GDM1 (cell line): ENCODE results near the gene TBC1D2B.
"Not testable (repeated sequence)": the region's sequence is repeated elsewhere in the genome, so short reads cannot be mapped to it uniquely, and the experiment has no call there.

ENCODE experiments used
- DNase-seq: peaks from one replicate; lab custom pipeline; 2025; lab: John Stamatoyannopoulos, UW

TBC1D2B gene

DNA sequence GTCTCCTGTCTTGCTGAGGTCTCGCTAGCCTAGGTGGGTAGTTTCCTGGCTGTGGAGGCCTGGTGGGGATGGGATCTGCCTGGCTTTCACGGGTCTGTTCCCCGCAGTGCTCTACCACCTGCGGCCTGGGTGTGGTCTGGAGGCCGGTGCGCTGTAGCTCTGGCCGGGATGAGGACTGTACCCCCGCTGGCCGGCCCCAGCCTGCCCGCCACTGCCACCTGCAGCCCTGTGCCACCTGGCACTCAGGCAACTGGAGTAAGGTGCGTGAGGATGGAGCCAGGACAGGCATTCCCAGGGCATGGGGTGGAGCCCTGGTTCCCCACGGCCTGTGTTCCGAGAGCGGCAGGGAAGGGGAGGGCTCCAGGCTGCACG lies 89.8 kb downstream of the TBC1D2B start:
- not testable (repeated sequence) for DNase-seq

DNA sequence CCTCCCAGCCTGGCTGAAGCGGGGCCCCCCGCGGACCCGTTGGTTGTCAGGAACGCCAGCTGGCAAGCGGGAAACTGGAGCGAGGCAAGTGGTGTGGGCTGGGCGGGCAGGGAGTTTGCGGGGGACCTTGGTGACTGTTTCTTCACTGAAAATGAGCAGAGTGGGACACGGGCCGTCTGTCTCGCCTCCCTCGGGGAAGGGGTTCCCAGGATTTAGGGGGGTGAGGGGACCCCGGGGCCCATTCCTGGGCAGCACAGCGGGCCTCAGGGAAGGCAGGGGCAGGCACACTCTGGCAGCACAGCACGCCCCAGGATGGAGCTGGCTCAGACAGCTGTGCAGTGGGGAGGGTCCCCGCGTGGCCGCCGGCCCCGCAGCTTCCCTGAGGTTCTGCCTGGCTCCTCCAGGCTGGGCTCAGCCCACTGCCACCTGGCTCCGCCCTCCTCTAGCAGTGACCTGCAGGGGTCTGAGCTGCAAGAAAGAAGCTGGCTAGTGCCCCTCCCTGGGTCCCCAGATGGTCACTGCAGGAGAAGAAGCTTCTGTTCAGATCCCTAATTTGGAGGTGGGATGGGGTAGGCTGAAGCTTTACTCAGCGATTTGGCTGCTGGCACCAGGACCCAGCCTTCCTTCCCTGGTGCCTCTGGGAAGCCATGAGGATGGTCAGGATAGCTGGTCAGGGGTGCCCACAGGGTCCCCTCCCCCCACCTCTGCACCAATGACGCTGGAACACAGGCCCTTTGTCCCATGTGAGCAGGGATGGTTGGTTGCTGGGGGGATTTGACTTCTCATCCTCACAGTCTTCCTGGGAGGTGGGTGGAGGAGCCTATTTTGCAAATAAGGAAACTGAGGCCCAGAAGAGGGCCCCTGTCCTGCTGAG lies 90.4 kb downstream of the TBC1D2B start:
- DNase-seq: no peak

DNA sequence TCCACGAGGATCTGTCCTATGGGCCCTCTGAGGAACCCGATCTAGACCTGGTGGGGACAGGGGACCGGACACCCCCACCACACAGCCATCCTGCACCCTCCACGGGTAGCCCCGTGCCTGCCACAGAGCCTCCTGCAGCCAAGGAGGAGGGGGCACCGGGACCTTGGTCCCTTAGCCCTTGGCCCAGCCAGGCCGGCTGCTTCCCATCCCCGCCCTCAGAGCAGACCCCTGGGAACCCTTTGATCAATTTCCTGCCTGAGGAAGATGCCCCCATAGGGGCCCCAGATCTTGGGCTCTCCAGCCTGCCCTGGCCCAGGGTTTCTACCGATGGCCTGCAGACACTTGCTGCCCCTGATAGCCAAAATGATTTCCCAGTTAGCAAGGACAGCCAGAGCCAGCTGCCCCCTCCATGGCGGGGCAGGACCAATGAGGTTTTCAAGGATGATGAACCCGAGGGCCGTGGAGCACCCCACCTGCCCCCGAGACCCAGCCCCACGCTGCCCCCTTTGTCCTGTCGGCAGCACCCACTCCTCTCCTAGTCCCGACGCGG lies 91.5 kb downstream of the TBC1D2B start:
- DNase-seq: no peak

DNA sequence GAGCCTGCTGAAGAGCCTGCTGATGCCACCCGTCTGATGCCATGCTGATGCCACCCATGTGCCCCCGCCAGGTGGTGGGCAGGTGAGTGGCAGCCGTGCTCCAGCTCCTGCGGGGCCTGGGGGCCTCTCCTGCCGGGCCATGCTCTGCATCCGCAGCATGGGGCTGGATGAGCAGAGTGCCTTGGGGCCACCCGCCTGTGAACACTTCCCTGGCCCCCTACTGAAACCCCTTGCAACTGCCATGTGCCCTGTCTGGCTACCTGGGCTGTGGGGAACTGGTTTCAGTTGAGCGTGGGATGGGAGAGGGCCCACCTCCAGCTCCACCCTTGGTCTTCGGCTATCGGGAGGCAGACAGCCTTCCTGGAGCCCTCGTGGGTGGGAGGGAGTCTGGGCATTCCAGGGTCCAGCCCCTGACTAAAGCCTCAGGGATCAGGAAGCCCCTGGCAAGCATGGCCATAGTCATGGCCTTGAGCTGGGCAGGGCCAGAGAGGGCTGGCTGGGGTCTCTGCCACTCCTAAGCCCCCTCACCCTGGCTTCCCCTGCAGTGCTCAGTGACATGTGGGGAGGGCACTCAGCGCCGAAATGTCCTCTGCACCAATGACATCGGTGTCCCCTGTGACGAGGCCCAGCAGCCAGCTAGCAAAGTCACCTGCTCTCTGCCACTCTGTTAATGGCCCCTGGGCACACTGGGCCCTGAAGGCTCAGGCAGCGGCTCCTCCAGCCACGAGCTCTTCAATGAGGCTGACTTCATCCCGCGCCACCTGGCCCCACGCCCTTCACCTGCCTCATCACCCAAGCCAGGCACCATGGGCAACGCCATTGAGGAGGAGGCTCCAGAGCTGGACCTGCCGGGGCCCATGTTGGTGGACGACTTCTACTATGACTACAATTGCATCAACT lies 92.2 kb downstream of the TBC1D2B start:
- no peak for DNase-seq

DNA sequence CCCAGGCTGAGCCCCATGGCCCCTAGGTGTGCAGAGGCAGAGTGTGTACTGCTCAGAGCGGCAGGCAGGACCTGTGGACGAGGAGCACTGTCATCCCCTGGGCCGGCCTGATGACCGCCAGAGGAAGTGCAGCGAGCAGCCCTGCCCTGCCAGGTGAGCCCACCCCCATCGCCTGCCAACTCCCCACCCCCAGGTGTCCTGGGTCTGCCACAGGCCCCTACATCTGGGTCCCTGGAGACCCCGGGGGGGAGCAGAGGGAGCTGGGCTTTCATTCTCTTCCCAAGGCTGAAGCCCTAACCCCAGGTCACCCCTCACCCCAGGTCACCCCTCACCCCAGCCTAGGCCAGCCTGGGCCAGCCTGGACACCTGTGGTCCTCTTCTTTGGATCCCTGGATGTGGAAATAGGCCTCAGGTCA lies 93.1 kb downstream of the TBC1D2B start:
- no peak for DNase-seq

DNA sequence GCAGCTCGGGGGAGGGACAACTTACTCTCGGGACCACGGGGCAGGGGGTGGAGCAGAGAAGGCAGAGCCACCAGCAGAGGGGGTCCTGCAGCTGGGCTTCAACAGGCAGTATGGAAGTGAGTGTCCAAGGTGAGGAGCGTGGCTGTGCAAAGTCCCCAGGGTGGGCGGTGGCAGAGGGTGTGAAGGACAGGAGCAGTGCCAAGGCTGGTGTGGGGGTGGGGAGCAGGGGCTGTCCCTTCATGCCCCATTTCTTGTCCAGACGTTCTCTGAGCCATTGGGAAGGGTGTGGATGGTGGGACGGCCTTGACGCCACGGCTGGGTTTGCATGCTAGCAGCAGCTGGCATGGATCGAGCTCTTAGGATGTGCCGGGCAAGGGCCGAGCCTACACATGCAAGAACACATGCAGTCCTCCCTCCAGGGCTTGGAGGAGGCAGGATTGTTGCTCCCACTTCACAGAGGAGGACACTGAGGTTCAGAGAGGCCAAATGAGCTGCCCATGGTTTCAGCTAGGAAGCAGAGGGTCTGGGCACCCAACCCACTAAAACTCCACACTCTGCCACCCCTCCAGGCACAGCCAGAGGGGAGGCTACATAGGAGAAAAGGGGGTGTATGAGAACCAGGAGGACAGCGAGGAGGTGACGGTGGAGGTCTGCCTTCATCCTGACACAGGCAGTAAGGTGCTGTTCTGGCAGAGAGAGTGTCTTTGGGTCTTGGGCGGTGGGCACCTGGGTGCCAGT lies 93.6 kb downstream of the TBC1D2B start:
- DNase-seq: no peak

DNA sequence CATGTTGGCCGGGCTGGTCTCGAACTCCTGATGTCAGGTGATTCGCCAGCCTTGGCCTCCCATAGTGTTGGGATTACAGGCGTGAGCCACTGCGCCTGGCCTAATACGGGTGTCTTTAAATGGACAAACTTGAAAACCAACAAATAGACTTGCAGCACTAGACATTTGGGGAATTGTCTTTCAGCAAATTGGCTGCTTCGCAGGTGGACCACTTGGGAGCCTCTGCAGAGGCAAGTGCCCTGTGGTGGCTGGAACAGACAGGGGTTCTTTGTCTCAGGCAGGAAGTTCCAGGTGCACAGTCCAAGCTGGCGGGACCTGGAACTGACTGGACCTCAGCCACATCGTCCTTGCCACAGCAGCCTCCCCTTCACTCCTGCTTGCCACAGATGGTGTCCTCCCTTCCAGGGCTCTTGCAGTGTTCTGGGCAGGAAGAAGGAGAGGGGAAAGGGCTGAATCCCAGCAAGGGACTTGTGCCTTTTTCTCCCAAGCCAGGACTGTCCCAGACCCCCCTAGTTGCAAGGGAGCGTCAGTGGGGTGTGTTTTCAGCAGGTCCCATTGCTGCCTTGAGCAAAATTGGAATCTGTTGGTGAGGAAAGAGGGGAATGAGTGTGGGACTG lies 94.3 kb downstream of the TBC1D2B start:
- DNase-seq: no peak

DNA sequence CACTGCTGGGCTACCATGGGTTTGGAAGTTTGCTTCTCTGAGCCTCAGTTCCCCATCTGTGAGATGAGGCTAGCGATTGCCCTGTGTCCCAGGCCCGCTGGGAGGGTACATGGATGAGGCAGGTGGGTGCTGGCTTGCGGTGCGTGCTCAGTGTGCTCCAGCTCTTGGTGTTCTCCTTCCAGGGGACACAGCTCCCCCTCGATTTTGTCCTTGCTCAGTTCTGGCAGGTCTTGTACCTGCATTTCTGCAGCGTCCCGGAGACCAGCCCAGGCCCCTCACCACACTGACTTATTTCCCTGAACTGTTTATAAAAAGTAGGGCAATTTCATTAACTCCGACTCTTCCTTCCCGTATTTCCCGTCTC lies 95.4 kb downstream of the TBC1D2B start:
- DNase-seq: no peak

DNA sequence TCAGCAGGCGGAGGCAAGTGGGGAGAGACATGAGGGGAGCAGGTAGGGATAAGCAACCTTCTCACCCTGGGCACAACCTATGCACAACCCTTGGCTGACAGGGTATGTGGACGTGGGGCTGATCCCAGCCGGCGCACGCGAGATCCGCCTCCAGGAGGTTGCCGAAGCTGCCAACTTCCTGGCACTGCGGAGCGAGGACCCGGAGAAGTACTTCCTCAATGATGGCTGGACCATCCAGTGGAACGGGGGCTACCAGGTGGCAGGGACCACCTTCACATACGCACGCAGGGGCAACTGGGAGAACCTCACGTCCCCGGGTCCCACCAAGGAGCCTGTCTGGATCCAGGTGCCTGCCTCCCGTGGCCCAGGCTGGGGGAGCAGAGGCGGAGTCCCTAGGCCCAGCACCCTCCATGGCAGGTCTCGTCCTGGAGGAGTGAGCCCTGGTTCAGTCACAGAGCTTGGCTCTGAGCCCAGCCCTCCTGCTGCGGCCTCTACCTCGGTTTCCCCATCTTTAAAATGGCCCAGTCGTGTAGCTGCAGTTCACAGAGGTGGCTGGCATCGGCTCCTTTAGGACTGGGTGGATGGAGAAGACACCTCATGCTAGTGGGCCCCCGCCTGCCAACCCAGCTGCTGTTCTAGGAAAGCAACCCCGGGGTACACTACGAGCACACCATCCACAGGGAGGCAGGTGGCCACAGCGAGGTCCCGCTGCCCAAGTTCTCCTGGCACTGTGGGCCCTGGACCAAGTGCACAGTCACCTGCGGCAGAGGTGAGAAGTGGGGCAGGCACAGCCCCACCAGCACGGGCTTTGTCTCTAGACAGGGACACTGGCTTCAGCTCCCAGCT lies 96.0 kb downstream of the TBC1D2B start:
- DNase-seq: no peak

DNA sequence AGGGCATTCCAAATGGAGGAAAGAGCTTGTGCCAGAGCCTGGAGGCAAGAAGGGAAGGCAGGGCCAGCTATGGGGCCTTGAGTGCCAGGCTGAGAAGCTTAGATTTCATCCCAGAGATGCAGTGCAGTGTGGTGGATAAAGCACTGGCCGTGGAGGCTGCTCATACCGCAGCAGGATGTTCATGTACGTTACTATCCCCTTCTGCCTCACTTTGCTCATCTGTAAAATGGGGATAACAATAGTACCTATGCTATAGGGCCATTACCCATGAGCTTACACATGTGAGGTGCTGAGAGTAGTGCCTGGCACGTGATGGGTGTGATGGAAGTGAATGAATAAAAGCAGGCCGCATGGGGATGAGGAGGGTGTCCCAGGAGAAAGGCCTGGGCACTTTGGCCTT lies 96.8 kb downstream of the TBC1D2B start:
- not testable (repeated sequence) for DNase-seq

DNA sequence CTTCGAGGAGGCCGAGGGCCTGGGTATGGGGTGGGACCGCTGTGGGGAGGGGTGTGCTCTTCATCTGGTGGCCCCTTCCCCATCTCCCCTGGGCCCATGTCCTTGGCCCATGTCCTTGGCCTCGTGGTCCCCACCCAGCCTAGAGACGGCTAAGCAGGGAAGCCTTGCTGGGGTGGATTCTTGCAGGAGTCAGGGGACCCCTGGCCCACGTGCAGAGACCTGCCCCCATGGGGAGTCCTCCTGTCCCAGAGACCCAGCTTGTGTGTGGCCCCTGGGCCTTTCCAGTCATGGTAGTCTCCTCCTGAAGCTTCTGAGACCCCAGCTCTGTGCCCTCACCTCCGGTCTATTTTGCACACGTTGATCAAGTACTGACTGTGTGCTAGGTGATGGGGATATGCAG lies 97.4 kb downstream of the TBC1D2B start:
- no peak for DNase-seq

DNA sequence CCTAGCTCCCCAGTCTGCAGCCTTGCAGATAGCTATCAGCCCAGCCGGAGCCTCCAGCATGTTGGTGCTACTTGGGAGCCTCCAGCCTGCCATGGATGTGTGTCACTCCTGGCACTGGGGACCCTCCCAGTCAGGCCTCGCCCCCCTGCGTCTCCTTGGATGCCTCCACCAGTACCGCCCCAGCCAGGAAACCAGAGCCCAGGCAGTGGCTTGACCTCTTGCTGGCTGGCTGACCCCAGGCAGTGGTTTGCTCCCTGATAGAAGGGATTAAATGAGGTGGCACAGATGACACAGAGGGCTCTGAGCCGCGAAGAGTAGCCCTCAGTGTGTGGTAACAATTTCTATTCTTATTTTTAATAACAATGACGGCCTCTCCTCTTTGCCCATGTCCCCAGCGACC lies 98.4 kb downstream of the TBC1D2B start:
- not testable (repeated sequence) for DNase-seq

DNA sequence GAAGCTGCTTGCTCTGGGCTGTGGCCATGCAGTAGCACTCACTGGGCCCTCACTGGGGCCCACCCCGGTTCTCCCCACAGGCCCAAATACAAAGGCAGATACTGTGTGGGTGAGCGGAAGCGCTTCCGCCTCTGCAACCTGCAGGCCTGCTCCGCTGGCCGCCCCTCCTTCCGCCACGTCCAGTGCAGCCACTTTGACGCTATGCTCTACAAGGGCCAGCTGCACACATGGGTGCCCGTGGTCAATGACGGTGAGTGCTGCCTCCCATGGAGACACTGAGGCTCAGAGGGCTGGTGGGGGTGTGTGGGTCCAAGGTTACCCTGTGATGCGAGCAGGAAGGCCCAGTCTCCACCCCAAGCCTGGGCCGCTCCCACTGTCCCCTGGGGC lies 98.8 kb downstream of the TBC1D2B start:
- DNase-seq: not testable (repeated sequence)

DNA sequence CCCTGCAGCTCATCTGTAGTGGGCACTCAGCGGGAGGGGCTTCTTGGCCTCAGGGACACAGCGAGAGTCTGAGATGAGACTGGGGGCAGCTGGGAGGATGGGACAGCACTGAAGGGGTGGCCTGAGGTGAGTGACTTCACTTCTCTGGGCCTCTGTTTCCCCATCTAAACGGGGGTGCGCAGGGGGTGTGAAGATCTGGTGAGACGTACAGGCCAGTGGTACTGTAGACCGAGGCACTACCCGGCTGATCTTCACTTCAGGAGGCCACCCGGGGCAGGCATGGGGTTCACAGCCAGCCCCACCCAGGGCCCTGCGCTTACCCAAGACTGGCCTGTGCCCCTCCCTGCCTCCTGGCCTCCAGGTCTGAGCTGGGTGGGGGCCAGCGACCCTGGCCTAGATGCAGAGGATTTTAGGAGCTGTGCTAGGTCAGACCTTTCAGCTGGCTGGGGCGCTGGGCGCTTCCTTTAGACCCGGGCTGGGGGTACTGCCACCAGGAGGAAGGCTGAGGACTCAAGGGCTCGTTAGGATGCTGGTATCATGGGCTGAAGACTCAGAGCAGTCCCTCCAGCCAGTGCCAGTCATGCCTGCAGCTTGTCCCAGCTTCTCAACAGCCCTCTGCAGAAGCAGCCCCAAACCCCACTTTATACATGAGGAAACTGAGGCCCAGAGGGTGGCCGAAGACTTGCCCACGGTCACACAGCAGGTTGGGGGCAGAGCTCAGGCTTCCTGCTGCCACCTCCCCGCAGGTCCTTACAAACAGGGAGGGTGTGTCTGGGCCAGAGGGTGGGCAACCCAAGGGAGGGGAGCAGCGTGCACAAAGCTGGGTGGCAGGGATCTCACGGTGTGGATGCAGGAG lies 99.4 kb downstream of the TBC1D2B start:
- DNase-seq: not testable (repeated sequence)

DNA sequence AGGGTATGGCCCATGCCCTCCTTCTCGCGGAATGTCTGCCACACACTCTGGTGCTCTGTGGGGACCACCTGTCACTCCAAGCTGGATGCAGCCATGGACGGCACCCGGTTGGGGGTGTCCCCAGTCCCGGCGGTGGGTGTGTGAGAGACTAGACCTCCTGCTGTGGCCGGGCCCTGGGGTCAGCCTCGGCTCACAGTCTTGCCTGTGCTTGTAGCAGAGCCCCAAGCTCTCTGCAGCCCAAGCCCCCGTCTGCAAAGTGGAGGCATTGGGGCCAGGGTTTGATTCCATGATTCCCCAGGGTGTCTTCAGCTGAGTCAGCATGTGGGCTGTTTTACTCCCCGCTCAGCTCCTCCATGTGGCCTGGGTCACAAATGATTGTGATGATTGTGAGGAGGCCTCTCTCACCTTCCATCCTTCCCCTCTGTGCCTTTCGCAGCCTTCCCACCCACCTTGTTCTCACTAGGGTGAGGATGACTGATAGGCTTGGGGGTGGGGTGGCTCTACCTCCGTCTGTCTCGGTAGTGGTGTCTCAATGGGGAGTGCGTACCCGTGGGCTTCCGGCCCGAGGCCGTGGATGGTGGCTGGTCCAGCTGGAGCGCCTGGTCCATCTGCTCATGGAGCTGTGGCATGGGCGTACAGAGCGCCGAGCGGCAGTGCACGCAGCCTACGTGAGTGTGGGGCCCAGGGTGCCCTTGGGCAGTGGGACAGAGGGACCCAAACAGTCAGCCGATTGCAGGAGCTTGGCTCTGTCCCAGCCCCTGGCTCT lies 100.6 kb downstream of the TBC1D2B start:
- DNase-seq: not testable (repeated sequence)

DNA sequence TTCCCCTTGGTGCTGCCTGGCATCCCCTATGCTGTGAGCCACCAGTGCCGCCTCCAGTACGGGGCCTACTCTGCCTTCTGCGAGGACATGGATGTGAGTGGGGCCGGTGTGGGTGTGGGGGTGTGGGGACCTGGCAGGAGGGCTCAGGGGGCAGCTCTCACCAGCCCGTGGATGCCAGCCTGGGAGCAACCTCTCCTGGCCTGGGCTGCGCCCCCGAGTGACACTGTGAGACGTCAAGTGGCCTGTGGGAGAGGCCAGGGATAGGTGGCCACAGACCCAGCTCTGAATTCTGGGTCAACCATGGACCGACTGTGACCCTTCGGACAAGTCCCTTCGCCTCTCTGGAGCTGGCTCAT lies 101.4 kb downstream of the TBC1D2B start:
- DNase-seq: not testable (repeated sequence)

DNA sequence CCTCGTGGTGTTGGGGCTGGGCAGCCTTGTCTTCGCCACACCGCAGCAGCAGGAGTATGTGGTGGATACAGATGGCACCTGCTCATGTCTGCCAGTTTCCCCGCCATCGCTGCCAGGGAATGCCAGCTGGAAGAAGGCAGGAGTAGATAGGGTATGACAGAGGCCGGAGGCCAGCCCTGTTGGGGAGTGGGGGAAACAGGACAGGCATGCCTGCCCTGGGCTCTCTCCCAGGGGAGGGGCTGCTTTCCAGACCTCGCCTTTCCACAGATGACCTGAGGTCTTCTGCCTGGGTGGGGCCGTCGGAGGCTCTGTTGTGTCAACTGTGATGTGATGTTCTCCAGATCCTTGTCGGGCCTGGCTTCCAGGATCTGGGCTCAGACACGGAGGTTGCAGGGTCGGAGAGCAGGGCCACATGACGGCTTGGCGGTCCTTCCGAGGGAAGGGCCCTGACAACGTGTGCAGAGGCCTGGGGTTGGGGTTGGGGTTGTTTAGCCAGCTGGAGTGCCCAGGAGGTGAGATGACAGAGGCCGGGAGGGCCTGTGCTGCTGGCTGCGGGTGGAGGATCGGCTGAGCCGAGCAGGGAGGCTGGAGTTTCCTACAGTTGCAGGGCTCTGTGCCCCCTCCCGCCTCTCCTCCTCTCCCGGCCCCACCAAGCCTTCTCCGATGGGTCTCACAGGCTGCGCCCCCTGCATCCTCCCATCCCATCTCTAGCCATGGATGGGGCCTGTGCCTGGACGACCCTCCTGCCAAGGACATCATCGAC lies 102.0 kb downstream of the TBC1D2B start:
- no peak for DNase-seq
